B cell (primary cell): ENCODE results near the gene RALBP1. TPM values are rescaled to one million over a fixed set of nuclear protein-coding genes. Genes with fewer than 3 reads are reported as not detected.

ENCODE experiments used
- ATAC-seq: fragments of 200-7000 bp; cut with Tn5 transposase; one replicate; pipeline ENCODE4 v1.10.0; 2021; ENCODE audit warnings: low read depth, mild to moderate bottlenecking, moderate number of reproducible peaks, moderate library complexity
- CTCF ChIA-PET: fragments of 350-600 bp; sonication (Branson Sonifier 250); formaldehyde crosslinking; loops from one replicate; lab custom pipeline; 2021; ENCODE audit warnings: antibody characterized with exemption, inconsistent platforms; lab: Charles Lee
- POLR2A ChIA-PET: fragments of 350-600 bp; sonication (Branson Sonifier 250); formaldehyde crosslinking; loops from one replicate; lab custom pipeline; 2021; ENCODE audit warnings: antibody characterized with exemption; lab: Charles Lee
- DNase-seq: peaks from one replicate; pipeline ENCODE4 v3.0.0; 2013
- H2AFZ ChIP-seq: 2 replicates; pipeline ENCODE4 v1.6.1; 2012; ENCODE audit warnings: mild to moderate bottlenecking, low read depth, low read length; ENCODE audit not compliant: insufficient read depth, poor library complexity, severe bottlenecking
- H3K27ac ChIP-seq, 2 donors: 1 replicate in 1 of 2; 2 replicates in 1 of 2; pipeline ENCODE4 v1.5.1; 2012 to 2013; ENCODE audit warnings: low read length in 2 of 2, mild to moderate bottlenecking in 2 of 2, moderate library complexity in 1 of 2
- H3K27me3 ChIP-seq, 4 experiments: fragments of 200-600 bp in 1 of 4; sonication (generic) in 1 of 4; replicated peaks in 1 of 4; 1 replicate in 2 of 4; 2 replicates in 2 of 4; pipeline versions ENCODE4 v1.6.1 to v1.7.0; 2013 to 2016; ENCODE audit warnings: low read length in 3 of 4, mild to moderate bottlenecking in 2 of 4, mixed read lengths in 1 of 4, moderate library complexity in 1 of 4; ENCODE audit not compliant: insufficient read depth in 4 of 4, control insufficient read depth in 3 of 4; ENCODE audit errors: control extremely low read depth in 1 of 4
- H3K36me3 ChIP-seq, 2 experiments: replicated peaks in 1 of 2; 1 replicate in 1 of 2; 2 replicates in 1 of 2; pipeline versions ENCODE4 v1.6.1 to v1.7.1; 2013; ENCODE audit warnings: low read length in 1 of 2; ENCODE audit not compliant: insufficient read depth in 2 of 2, control insufficient read depth in 1 of 2; ENCODE audit errors: control extremely low read depth in 1 of 2, extremely low read depth in 1 of 2
- H3K4me1 ChIP-seq, 2 donors: fragments of 200-600 bp in 1 of 2; sonication (generic) in 1 of 2; 1 replicate in 1 of 2; 2 replicates in 1 of 2; pipeline versions ENCODE4 v1.5.1 to v1.6.1; 2013 to 2017; ENCODE audit warnings: low read length in 2 of 2; ENCODE audit not compliant: control insufficient read depth in 2 of 2, insufficient read depth in 2 of 2
- H3K4me2 ChIP-seq: replicated peaks from 2 replicates; pipeline ENCODE3; 2012; ENCODE audit warnings: mild to moderate bottlenecking, low read depth, low read length; ENCODE audit not compliant: poor library complexity, severe bottlenecking
- H3K4me3 ChIP-seq, 5 experiments: fragments of 200-600 bp in 1 of 5; sonication (generic) in 1 of 5; 1 replicate in 3 of 5; 2 replicates in 2 of 5; pipeline versions ENCODE4 v1.5.1 to v1.7.0; 2011 to 2016; ENCODE audit warnings: low read length in 4 of 5, mild to moderate bottlenecking in 4 of 5, low read depth in 2 of 5, control low read depth in 1 of 5, moderate library complexity in 1 of 5; ENCODE audit not compliant: insufficient read depth in 1 of 5; ENCODE audit errors: control extremely low read depth in 1 of 5, extremely low read depth in 1 of 5
- H3K79me2 ChIP-seq: fragments of 200-600 bp; sonication (generic); one replicate; pipeline ENCODE4 v1.6.0; 2016; ENCODE audit warnings: low read length; ENCODE audit not compliant: control insufficient read depth, insufficient read depth
- H3K9ac ChIP-seq: fragments of 200-600 bp; sonication (generic); 2 replicates; pipeline ENCODE4 v1.6.1; 2017; ENCODE audit warnings: mild to moderate bottlenecking, low read length, moderate library complexity
- H3K9me3 ChIP-seq, 3 donors: one replicate each; pipeline versions ENCODE4 v1.6.1 to v1.7.1; 2013; ENCODE audit warnings: low read length in 2 of 3; ENCODE audit not compliant: control insufficient read depth in 2 of 3, insufficient read depth in 1 of 3; ENCODE audit errors: control extremely low read depth in 1 of 3
- H4K20me1 ChIP-seq: 2 replicates; pipeline ENCODE4 v1.6.0; 2012; ENCODE audit warnings: mild to moderate bottlenecking, low read length; ENCODE audit not compliant: insufficient read depth, control insufficient read depth, poor library complexity, severe bottlenecking
- H3K27ac Mint-ChIP-seq: one replicate; pipeline ENCODE4 v1.8.0; 2021; ENCODE audit warnings: mixed read lengths
- H3K27me3 Mint-ChIP-seq: one replicate; pipeline ENCODE4 v1.8.0; 2021; ENCODE audit warnings: mixed read lengths
- H3K4me1 Mint-ChIP-seq: one replicate; pipeline ENCODE4 v1.8.0; 2021; ENCODE audit warnings: mixed read lengths
- H3K4me3 Mint-ChIP-seq: one replicate; pipeline ENCODE4 v1.8.0; 2021; ENCODE audit warnings: mixed read lengths
- H3K9me3 Mint-ChIP-seq: one replicate; pipeline ENCODE4 v1.8.0; 2022; ENCODE audit warnings: mixed read lengths; ENCODE audit not compliant: insufficient read depth
- EZH2 ChIP-seq: IDR thresholded peaks from 2 replicates; pipeline ENCODE4 v1.6.1; 2012; ENCODE audit warnings: borderline replicate concordance, low read depth, mild to moderate bottlenecking, moderate library complexity, low read length; ENCODE audit not compliant: insufficient read depth, poor library complexity, severe bottlenecking
- WGBS: methylation state at CpG from one replicate; pipeline ENCODE4 v1.1.5; 2013; ENCODE audit warnings: missing lambda C conversion rate; ENCODE audit not compliant: insufficient coverage; 5-methylcytosine and 5-hydroxymethylcytosine counted together
- intact Hi-C: fragments of 100-400 bp; cut with micrococcal nuclease; formaldehyde crosslinking; loops from one replicate; pipeline ENCODE4 v1.10.0; 2022
- polyA plus RNA-seq: library from polyadenylated mRNA; depleted of rRNA; stranded (reverse); fragments of >200 nt; gene quantifications from 2 replicates; pipeline ENCODE4 v1.2.3, GENCODE V29; 2012
- total RNA-seq, 2 donors: library from RNA; stranded (reverse); fragments of 120-200 nt in 1 of 2; gene quantifications; 1 replicate in 1 of 2; 2 replicates in 1 of 2; pipeline versions ENCODE4 v1.2.3 to v1.2.4, GENCODE V29; 2013 to 2022
- TF ChIP-seq, protein P1 (sequence below): fragments of 200-600 bp; IDR thresholded peaks from one replicate; pipeline ENCODE4 v1.8.0; 2022; ENCODE audit warnings: antibody characterized with exemption, mild to moderate bottlenecking

RALBP1 gene
- total and polyA plus RNA-seq, 2 donors (not counting 1 experiment from before 2014, with no cell fraction given), result 14.9 to 38.0 TPM

DNA sequence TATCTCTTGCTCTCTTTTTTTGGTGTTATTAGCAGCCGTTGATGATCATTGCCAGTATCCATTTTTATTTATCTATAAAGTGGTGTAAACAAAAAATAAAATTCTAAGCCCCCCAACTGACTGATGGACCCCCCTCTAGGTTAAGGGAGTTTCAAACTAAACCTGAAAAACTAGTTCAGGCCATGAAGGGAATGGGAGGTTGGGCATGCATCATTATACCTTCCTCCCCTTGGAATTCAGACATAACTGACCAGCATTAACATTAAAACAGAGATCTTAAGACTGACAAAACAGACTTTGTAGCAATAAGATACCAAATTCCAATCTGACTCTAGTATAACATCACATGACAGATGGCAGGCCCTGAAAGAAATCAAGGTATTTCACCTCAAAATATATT lies 20.2 kb downstream of the RALBP1 start:
- Mint-ChIP-seq H3K4me3 (no peak overlapping the region), H3K27me3 (no peaks in the 10 kb centered on the region), H3K4me1 (peaks cover 20% of the 10 kb centered on the region), H3K27ac (no peak overlapping the region), H3K9me3 (peaks cover 4% of the 10 kb centered on the region)
- TF ChIP-seq, protein P1, sequence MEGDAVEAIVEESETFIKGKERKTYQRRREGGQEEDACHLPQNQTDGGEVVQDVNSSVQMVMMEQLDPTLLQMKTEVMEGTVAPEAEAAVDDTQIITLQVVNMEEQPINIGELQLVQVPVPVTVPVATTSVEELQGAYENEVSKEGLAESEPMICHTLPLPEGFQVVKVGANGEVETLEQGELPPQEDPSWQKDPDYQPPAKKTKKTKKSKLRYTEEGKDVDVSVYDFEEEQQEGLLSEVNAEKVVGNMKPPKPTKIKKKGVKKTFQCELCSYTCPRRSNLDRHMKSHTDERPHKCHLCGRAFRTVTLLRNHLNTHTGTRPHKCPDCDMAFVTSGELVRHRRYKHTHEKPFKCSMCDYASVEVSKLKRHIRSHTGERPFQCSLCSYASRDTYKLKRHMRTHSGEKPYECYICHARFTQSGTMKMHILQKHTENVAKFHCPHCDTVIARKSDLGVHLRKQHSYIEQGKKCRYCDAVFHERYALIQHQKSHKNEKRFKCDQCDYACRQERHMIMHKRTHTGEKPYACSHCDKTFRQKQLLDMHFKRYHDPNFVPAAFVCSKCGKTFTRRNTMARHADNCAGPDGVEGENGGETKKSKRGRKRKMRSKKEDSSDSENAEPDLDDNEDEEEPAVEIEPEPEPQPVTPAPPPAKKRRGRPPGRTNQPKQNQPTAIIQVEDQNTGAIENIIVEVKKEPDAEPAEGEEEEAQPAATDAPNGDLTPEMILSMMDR, result no peak
- no peak for TF ChIP-seq EZH2
- ATAC-seq (no peak), DNase-seq (no peak)
- ChIA-PET POLR2A (no interaction called here), CTCF (interaction anchor here (1.2 kb wide), 1 partner anchor 20 kb away, joined by 4 read pairs; no protein-coding TSS in a partner anchor)
- H3K4me3 ChIP-seq, result no peak overlapping the region
- intact Hi-C loops, result no loop called here
- no peak overlapping the region for H2AFZ ChIP-seq
- no peak overlapping the region for H3K4me2 ChIP-seq
- no peaks in the 10 kb centered on the region for H3K27me3 ChIP-seq
- peaks cover 0 to 8% of the 10 kb centered on the region in 2 donors for H3K4me1 ChIP-seq
- H3K27ac ChIP-seq, result no peak overlapping the region
- H3K9me3 ChIP-seq, result peaks cover 0 to under 1% (median 0%) of the 10 kb centered on the region in 3 donors
- no peak overlapping the region for H3K9ac ChIP-seq
- H3K36me3 ChIP-seq, result peaks cover 3 to 4% of the 10 kb centered on the region in 2 experiments
- H4K20me1 ChIP-seq, result peaks cover 54% of the 10 kb centered on the region
- WGBS, result no CpG with 5 or more reads among the region's 1 CpG
- peaks cover 93% of the 10 kb centered on the region for H3K79me2 ChIP-seq

DNA sequence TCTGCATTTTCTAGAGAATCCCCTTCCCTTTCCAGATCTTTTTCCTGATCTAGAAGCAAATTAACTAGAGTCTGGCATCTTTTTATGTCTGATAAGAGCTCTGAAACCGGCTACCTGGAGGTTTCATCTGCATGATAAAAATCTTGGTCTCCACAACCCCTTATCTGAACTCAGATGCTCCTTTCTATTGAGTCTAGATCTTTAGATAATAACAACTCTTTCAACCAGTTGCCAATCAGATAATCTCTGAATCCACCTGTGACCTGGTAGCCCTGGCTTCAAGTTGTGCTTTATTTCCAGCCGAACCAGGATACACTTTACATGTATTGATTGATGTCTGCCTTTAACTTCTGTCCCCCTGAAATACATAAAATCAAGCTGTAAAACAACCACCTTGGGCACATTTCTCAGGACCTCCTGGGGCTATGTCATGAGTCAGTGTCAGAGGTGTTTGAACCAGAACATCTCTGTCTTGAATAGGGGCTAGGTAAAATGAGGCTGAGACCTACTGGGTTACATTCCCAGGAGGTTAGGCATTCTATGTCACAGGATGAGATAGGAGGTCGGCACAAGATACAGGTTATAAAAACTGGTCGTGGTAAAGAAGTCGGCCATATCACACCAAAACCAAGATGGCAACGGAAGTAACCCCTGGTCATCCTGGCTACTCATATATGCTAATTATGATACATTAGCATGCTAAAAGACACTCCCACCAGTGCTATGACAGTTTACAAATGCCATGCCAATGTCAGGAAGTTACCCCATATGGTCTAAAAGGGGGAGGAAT lies 20.8 kb downstream of the RALBP1 start:
- Histone ChIP-seq H4K20me1 (peaks cover 50% of the 10 kb centered on the region), H3K9ac (no peak overlapping the region), H2AFZ (no peak overlapping the region), H3K36me3 (peaks cover 3 to 4% of the 10 kb centered on the region in 2 experiments), H3K4me1 (peaks cover 0 to 8% of the 10 kb centered on the region in 2 donors), H3K27ac (no peak overlapping the region), H3K79me2 (peaks cover 93% of the 10 kb centered on the region), H3K9me3 (no peaks in the 10 kb centered on the region), H3K4me3 (no peak overlapping the region), H3K27me3 (no peaks in the 10 kb centered on the region), H3K4me2 (no peak overlapping the region)
- ChIA-PET CTCF (interaction anchor here (1.2 kb wide), 1 partner anchor 19 kb away, joined by 4 read pairs; no protein-coding TSS in a partner anchor), POLR2A (no interaction called here)
- Mint-ChIP-seq H3K4me1 (peaks cover 17% of the 10 kb centered on the region), H3K27me3 (no peaks in the 10 kb centered on the region), H3K9me3 (no peaks in the 10 kb centered on the region), H3K27ac (no peak overlapping the region), H3K4me3 (no peak overlapping the region)
- 100% methylated on average over 4 of the region's 6 CpGs for WGBS
- no peak for DNase-seq
- intact Hi-C loops, result no loop called here
- TF ChIP-seq EZH2, result no peak
- TF ChIP-seq, protein P1, result no peak
- ATAC-seq, result no peak
